Fibroblast of pulmonary artery (primary cell): ENCODE measurements around the gene HIC2.
"Not testable (repeated sequence)": the region's sequence is repeated elsewhere in the genome, so short reads cannot be mapped to it uniquely, and the experiment has no call there.

Source experiments
- DNase-seq: peaks from one replicate; pipeline ENCODE4 v3.0.0-alpha.2; 2010; ENCODE audit warnings: low read depth
- H3K4me3 ChIP-seq: replicated peaks from 2 replicates; pipeline ENCODE4 v1.5.1; 2011; ENCODE audit warnings: low read depth, mild to moderate bottlenecking, control low read depth, low read length, moderate library complexity
- TF ChIP-seq, protein P1 (sequence below): IDR thresholded peaks from 2 replicates; pipeline ENCODE4 v1.5.1; 2011; ENCODE audit warnings: mild to moderate bottlenecking, control low read depth, low read length, inconsistent platforms; ENCODE audit errors: missing control alignments

The HIC2 gene

DNA sequence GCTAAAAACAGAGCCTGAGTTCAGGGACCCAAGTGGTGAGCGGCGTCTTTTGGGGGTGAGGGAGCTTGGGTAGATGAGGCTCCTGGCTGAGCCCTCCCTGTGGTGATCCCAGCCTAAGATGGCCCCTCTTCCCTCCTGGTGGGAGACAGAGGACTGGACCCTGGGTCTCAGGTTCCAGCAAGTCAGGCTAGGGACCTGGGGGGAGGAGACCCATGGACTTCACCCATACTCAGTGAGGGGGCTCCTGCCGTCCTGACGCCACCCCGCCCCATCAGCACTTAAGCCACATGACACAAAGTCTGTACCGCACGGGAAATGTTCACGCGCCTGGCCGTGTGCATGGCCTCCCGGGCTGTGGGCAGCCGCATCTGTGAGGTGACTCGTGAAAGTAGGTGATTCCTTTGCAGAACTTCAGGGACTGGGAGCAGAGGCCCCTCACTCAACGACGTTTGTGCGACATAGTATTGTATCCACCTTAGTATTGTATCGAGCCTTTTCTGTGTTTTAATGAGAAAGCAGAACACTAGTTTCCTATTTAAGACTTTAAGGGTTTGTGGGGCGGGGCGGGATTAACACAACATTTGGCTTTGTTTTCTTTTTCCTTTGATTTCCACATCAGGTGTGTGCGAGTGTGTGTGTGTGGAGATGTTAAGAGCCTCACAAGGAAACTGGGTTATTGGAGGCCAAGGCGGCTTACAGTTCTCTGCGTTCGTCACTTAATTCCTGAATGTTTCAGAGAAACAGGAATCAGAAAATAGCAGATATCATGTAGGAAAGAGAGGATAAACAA lies 31.7 kb downstream of the HIC2 start:
- TF ChIP-seq, protein P1, sequence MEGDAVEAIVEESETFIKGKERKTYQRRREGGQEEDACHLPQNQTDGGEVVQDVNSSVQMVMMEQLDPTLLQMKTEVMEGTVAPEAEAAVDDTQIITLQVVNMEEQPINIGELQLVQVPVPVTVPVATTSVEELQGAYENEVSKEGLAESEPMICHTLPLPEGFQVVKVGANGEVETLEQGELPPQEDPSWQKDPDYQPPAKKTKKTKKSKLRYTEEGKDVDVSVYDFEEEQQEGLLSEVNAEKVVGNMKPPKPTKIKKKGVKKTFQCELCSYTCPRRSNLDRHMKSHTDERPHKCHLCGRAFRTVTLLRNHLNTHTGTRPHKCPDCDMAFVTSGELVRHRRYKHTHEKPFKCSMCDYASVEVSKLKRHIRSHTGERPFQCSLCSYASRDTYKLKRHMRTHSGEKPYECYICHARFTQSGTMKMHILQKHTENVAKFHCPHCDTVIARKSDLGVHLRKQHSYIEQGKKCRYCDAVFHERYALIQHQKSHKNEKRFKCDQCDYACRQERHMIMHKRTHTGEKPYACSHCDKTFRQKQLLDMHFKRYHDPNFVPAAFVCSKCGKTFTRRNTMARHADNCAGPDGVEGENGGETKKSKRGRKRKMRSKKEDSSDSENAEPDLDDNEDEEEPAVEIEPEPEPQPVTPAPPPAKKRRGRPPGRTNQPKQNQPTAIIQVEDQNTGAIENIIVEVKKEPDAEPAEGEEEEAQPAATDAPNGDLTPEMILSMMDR: no peak
- no peak overlapping the region for H3K4me3 ChIP-seq
- DNase-seq: no peak

DNA sequence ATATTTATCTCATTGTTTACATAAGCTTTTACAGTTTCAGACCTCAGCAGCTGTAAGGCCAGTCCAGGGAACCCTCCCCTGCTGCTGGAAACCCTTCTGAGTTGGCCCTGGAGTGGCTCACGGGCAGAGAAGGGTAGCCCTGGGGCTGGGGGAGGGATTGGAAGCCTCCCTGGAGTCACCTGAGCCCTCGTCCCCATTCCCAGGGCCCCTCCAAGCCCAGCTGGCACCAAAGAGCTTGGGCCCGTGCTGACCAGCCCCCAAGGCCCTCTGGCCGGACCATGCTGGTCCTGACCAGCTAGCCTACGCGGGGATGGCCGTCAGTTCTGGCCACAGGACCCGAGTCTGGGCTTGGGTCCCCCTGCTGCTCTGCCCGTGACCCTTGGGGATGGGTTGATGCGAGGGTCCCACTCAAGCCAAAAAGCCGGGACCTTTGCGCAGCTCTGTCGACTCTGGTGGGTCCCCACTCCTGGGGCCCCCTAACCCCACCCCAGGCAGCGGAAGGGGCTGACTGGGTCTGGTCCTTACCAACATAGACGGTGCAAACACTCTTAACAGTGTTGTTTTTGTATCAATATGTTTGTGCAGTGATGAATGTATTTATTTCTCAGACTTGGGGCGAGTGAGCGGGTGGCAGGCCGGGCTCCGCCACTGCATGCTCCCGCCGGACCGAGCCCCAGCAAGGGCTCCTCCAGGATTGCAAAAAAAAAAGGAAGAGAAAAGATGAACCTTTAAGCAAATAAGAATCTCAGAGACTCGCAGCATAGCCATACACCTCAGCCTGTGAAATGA lies 32.6 kb downstream of the HIC2 start:
- no peak overlapping the region for H3K4me3 ChIP-seq
- no peak for DNase-seq
- TF ChIP-seq, protein P1: no peak

DNA sequence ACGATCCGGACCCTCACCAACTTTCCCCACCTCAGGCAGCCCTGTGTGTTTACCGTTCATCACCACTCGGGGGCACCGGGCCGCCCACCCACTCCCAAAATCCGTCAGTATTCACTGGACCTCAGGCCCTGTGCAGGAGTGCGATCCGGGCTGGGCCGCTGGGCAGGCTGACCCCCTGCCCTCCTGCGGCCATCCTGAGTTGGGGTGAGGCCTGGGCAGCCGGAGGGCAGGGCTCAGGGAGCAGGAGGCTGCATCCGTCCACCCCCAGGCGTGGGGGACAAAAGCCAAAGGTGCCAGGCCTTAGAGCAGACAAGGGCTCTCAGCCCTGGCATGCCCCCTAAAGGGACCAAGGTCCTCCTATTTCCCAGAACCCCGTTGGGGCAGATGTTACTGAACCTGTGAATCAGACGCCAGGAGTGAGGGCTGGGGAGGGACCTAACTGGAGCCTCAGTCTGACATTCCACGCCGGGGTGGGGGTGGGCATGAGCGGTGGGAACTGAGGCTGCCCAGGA lies 33.2 kb downstream of the HIC2 start:
- TF ChIP-seq, protein P1: no peak
- DNase-seq: no peak
- H3K4me3 ChIP-seq: no peak overlapping the region

DNA sequence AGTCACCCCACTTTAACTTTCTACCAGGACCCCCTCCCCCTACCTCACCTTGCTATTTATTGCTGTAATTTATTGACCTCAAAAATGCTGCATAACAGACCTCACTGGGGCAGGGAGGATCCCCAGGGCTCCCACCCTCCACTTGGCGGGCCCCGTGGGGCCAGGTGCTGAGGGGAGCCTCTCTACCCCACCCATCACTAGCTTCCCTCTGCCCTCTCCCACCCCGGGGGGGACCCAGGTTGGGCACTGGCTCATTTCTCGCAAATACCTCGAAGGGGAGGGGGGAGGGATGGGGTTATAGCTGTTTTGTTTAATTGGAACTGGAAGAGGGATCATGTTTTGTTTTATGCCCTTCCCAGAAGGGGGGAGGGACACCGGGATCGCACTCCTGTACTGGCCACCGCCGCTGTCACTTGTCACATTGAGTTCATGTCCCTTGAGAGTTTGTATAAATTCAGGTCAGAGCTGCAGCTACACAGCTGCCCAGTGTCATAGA lies 33.7 kb downstream of the HIC2 start:
- DNase-seq: no peak
- TF ChIP-seq, protein P1: no peak
- H3K4me3 ChIP-seq: no peak overlapping the region

DNA sequence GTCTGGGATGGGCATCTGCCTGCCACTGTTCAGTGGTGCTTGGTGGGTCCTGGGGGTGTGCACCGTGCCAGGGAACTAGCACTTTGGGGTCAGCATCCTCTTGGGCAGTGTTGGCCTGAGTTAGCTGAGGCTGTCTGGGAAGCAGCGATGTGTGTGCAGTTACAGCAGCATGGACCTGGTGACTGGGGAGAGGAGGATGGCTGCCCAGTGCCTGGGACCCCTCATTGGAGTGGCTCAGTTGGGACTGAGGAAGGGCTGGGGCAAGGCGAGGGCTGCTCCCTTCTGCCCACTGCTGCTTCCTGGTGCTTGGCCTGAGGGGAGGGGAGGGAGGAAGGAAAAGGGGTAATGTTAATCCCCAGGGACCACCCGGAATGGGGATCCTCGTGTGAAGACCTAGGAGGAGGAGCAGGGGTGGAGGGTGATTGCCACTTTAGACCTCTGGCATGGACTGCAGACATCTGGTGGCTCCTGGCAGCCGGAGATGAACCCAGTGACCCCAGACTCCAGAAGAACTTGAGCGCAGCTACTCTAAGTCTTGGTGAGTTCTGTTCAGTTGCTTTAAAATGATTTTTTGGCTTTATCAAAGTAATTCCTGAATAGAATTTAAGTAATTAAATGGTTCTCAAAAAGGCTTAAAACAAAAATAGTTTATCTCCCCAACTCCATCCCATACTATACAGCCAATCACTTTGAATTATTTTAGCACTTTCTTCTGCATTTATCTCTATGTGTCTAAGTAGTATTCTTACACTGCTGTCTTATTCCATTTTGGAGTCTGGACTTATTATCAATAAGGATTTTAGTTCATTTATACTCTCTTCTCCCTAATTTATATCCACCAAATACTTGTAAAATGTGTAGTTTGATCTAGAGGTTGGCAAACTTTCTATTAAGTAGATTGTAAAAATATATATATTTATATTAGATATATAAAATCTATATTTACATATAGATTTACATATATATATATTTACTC lies 34.7 kb downstream of the HIC2 start:
- TF ChIP-seq, protein P1: no peak
- no peak overlapping the region for H3K4me3 ChIP-seq

DNA sequence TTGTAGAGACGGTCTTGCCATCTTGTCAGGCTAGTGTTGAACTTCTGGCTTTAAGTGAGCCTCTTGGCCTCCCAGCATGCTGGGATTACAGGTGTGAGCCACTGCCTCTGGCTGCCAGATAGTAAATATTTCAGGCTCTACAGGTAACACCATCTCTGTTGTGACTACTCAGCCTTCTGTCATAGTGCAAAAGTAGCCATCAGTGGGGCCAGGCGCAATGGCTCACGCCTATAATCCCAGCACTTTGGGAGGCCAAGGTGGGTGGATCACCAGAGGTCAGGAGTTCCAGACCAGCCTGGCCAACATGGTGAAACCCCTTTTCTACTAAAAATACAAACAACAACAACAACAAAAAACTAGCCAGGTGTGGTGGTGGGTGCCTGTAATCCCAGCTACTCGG lies 35.5 kb downstream of the HIC2 start:
- not testable (repeated sequence) for H3K4me3 ChIP-seq, DNase-seq

More for the DNA sequence above, 34.7 kb downstream of the HIC2 start:
- no peak for DNase-seq

DNA sequence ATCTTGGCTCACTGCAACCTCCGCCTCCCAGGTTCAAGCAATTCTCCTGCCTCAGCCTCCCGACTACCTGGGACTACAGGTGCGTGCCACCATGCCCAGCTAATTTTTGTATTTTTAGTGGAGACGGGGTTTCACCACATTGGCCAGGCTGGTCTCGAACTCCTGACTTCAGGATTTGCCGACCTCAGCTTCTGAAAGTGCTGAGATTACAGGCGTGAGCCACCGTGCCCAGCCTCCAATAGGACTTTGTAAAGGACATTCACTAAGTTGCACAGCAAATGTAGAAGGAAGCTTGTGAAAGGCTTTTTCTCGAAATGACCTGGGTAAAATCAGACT lies 37.8 kb downstream of the HIC2 start:
- not testable (repeated sequence) for H3K4me3 ChIP-seq, DNase-seq
